ENCODE measurements around the gene RBM4. TPM values are rescaled to one million over a fixed set of nuclear protein-coding genes. Genes with fewer than 3 reads are reported as not detected.

The RBM4 gene
- total RNA-seq, 4 donors from 2014 or later = 66.5 to 193 (median 68.8) TPM

- Histone ChIP-seq H3K36me3 (no peaks in the 10 kb centered on the region), H3K9me3 (no peaks in the 10 kb centered on the region), H3K4me1 (peaks cover 17 to 37% (median 24%) of the 10 kb centered on the region in 4 donors), H3K27ac (peak within 1 kb of the TSS; percentile 90 to 99 (median 96)), H3K27me3 (no peaks in the 10 kb centered on the region), H3K4me3 (peak within 1 kb of the TSS; percentile 53 to 78 (median 68))
- peak; percentile 97 for DNase-seq
- 0 to 1% methylated on average over 3 to 29 of the region's 61 CpGs for WGBS, 2 donors (ENCODE audit: low coverage in 1 of 2)
- in situ Hi-C loops (cut with MboI; ENCODE audit: low pct_ligation_motif_present in 1 of 4, low pct_unique_long_range_greater_than_20kb in 1 of 4, low sequenced_read_pairs in 3 of 4) (loop anchor here in 2 of 4 donors (10.0 kb wide), 2 partner anchors 93 to 103 kb away; no protein-coding TSS in a partner anchor), intact Hi-C loops (cut with DNase I; ENCODE audit: low total_unique reads) (loop anchor here (1.0 kb wide), 2 partner anchors 61 to 98 kb away; partner anchors contain the start of gene RBM14)
- TF ChIP-seq POLR2A (IDR thresholded peaks at IDR 0.05) = peak; percentile 77
- peak; percentile 72 to 86 (median 85) for TF ChIP-seq POLR2AphosphoS5 (IDR thresholded peaks at IDR 0.05)
- no peak for TF ChIP-seq CTCF (IDR thresholded peaks at IDR 0.05)
These were observed 39.3 kb downstream of the RBM4 start, which contains the start of gene RBM4B for GRCh38 chr11:66677599-66678375. RBM4B (minus strand) TSS chr11:66677887; CDS start chr11:66677079, 808 bp downstream.

- intact Hi-C loops (cut with DNase I; ENCODE audit: low total_unique reads) (no loop called here), in situ Hi-C loops (cut with MboI; ENCODE audit: low pct_ligation_motif_present in 1 of 4, low pct_unique_long_range_greater_than_20kb in 1 of 4, low sequenced_read_pairs in 3 of 4) (loop anchor here in 3 of 4 donors (5.0 to 10.0 kb wide), 4 partner anchors 99 to 276 kb away; partner anchors contain the start of gene NPAS4 (in 1 of the 3))
- no peaks in the 10 kb centered on the region for H3K36me3 ChIP-seq
- TF ChIP-seq CTCF (IDR thresholded peaks at IDR 0.05) (no peak), POLR2AphosphoS5 (IDR thresholded peaks at IDR 0.05) (no peak)
- H3K4me1 ChIP-seq = peaks cover under 1 to 12% (median 10%) of the 10 kb centered on the region in 4 donors
- H3K27me3 ChIP-seq = no peaks in the 10 kb centered on the region
- no peak overlapping the region for H3K27ac ChIP-seq
- no peak overlapping the region for H3K4me3 ChIP-seq
- H3K9me3 ChIP-seq = no peaks in the 10 kb centered on the region
- 82 to 83% methylated on average over 3 to 7 of the region's 7 CpGs for WGBS, 2 donors (ENCODE audit: low coverage in 1 of 2)
- DNase-seq = no peak
These were observed 42.6 kb downstream of the RBM4 start for GRCh38 chr11:66680966-66681645.

GRCh38 chr11:66683877-66684276 is 45.4 kb downstream of the RBM4 start:
- TF ChIP-seq CTCF (IDR thresholded peaks at IDR 0.05) (no peak), POLR2AphosphoS5 (IDR thresholded peaks at IDR 0.05) (no peak), EP300 (IDR thresholded peaks at IDR 0.05; ENCODE audit: low read depth) (no peak), POLR2A (IDR thresholded peaks at IDR 0.05) (no peak)
- H3K4me3 ChIP-seq = no peak overlapping the region
- intact Hi-C loops (cut with DNase I; ENCODE audit: low total_unique reads) (no loop called here), in situ Hi-C loops (cut with MboI; ENCODE audit: low pct_ligation_motif_present in 1 of 4, low pct_unique_long_range_greater_than_20kb in 1 of 4, low sequenced_read_pairs in 3 of 4) (loop anchor here in 3 of 4 donors (5.0 to 10.0 kb wide), 4 partner anchors 102 to 279 kb away; partner anchors contain the start of gene NPAS4 (in 1 of the 3))
- DNase-seq = no peak
- H3K27me3 ChIP-seq = no peaks in the 10 kb centered on the region
- no peaks in the 10 kb centered on the region for H3K36me3 ChIP-seq
- no peaks in the 10 kb centered on the region for H3K9me3 ChIP-seq
- no peak overlapping the region for H3K27ac ChIP-seq
- WGBS, 2 donors (ENCODE audit: low coverage in 1 of 2) = 91% methylated on average over 8 of the region's 8 CpGs; no CpG with 5 or more reads in 1 of the 2 donors
- H3K4me1 ChIP-seq = no peaks in the 10 kb centered on the region

GRCh38 chr11:66684635-66685034 is 46.1 kb downstream of the RBM4 start:
- in situ Hi-C loops (cut with MboI; ENCODE audit: low pct_ligation_motif_present in 1 of 4, low pct_unique_long_range_greater_than_20kb in 1 of 4, low sequenced_read_pairs in 3 of 4) = loop anchor here in 3 of 4 donors (5.0 to 10.0 kb wide), 4 partner anchors 102 to 280 kb away; partner anchors contain the start of gene NPAS4 (in 1 of the 3)
- intact Hi-C loops (cut with DNase I; ENCODE audit: low total_unique reads) = no loop called here
- Histone ChIP-seq H3K4me3 (no peak overlapping the region), H3K27me3 (no peaks in the 10 kb centered on the region), H3K4me1 (no peaks in the 10 kb centered on the region), H3K9me3 (no peaks in the 10 kb centered on the region), H3K36me3 (no peaks in the 10 kb centered on the region), H3K27ac (no peak overlapping the region)
- TF ChIP-seq CTCF (IDR thresholded peaks at IDR 0.05) (no peak), POLR2A (IDR thresholded peaks at IDR 0.05) (no peak), POLR2AphosphoS5 (IDR thresholded peaks at IDR 0.05) (no peak), EP300 (IDR thresholded peaks at IDR 0.05; ENCODE audit: low read depth) (no peak)
- WGBS, 2 donors (ENCODE audit: low coverage in 1 of 2) = 89 to 92% methylated on average over 2 of the region's 2 CpGs
- no peak for DNase-seq

Data from transverse colon (tissue), 4 donors.